ENCODE measurements around the gene SHOX. TPM values are rescaled to one million over a fixed set of nuclear protein-coding genes. Genes with fewer than 3 reads are reported as not detected.

The SHOX gene
- polyA plus RNA-seq, 1 donor (not counting 4 experiments of a cell fraction or from before 2014, with no cell fraction given) = not detected

GRCh38 chrX:640641-641040 lies 10.1 kb downstream of the SHOX start:
- no peak overlapping the region for H3K9ac ChIP-seq (ENCODE audit: control insufficient read depth, extremely low read depth, insufficient read depth, low read length)
- H3K9me3 ChIP-seq (ENCODE audit: control insufficient read depth, low read depth, low read length) = no peaks in the 10 kb centered on the region
- no peaks in the 10 kb centered on the region for H3K9me1 ChIP-seq (ENCODE audit: control insufficient read depth, extremely low read depth, insufficient read depth, low read length)
- no peaks in the 10 kb centered on the region for H4K20me1 ChIP-seq (ENCODE audit: control insufficient read depth, extremely low read depth, insufficient read depth, low read length)
- H3K79me2 ChIP-seq (ENCODE audit: control insufficient read depth, insufficient read depth, low read length) = no peaks in the 10 kb centered on the region
- no peak overlapping the region for H2AFZ ChIP-seq (ENCODE audit: control insufficient read depth, low read length)
- H3K27ac ChIP-seq (ENCODE audit: control insufficient read depth, insufficient read depth, low read length) = no peak overlapping the region
- no peak for FAIRE-seq
- peaks cover 40% of the 10 kb centered on the region for H3K27me3 ChIP-seq (ENCODE audit: control insufficient read depth, extremely low read depth, insufficient read depth, low read length)
- H3K4me1 ChIP-seq (ENCODE audit: control insufficient read depth, extremely low read depth, insufficient read depth, low read length) = no peaks in the 10 kb centered on the region
- no peak for DNase-seq (ENCODE audit: low read depth, low spot score)
- H3K4me3 ChIP-seq (ENCODE audit: control insufficient read depth in 2 of 3, extremely low read depth in 1 of 3, insufficient read depth in 2 of 3, low read depth in 1 of 3, low read length in 3 of 3) = no peak overlapping the region
- no peak for TF ChIP-seq CTCF (optimal IDR thresholded peaks at IDR 0.05 in 1 of 3, IDR thresholded peaks at IDR 0.05 in 1 of 3, conservative IDR thresholded peaks at IDR 0.05 in 1 of 3; ENCODE audit: extremely low read depth in 1 of 3, insufficient read depth in 2 of 3, low read length in 3 of 3)
- no peak for TF ChIP-seq EZH2 (IDR thresholded peaks at IDR 0.05; ENCODE audit: low read length)
- dilution Hi-C loops (cut with MboI; ENCODE audit: extremely low pct_ligation_motif_present, low sequenced_read_pairs) = no loop called here
- H3K36me3 ChIP-seq (ENCODE audit: control insufficient read depth in 2 of 2, extremely low read depth in 1 of 2, insufficient read depth in 2 of 2, low read length in 2 of 2) = no peaks in the 10 kb centered on the region
- H3K4me2 ChIP-seq (ENCODE audit: control insufficient read depth, extremely low read depth, insufficient read depth, low read depth, low read length) = no peak overlapping the region

- Histone ChIP-seq H3K27ac (ENCODE audit: control insufficient read depth, insufficient read depth, low read length) (no peak overlapping the region), H3K36me3 (ENCODE audit: control insufficient read depth in 2 of 2, extremely low read depth in 1 of 2, insufficient read depth in 2 of 2, low read length in 2 of 2) (no peaks in the 10 kb centered on the region), H3K9me1 (ENCODE audit: control insufficient read depth, extremely low read depth, insufficient read depth, low read length) (no peaks in the 10 kb centered on the region), H3K9ac (ENCODE audit: control insufficient read depth, extremely low read depth, insufficient read depth, low read length) (no peak overlapping the region), H3K79me2 (ENCODE audit: control insufficient read depth, insufficient read depth, low read length) (no peaks in the 10 kb centered on the region), H3K4me3 (ENCODE audit: control insufficient read depth in 2 of 3, extremely low read depth in 1 of 3, insufficient read depth in 2 of 3, low read depth in 1 of 3, low read length in 3 of 3) (no peak overlapping the region), H3K9me3 (ENCODE audit: control insufficient read depth, low read depth, low read length) (no peaks in the 10 kb centered on the region), H2AFZ (ENCODE audit: control insufficient read depth, low read length) (no peak overlapping the region), H4K20me1 (ENCODE audit: control insufficient read depth, extremely low read depth, insufficient read depth, low read length) (no peaks in the 10 kb centered on the region), H3K27me3 (ENCODE audit: control insufficient read depth, extremely low read depth, insufficient read depth, low read length) (peaks cover 37% of the 10 kb centered on the region), H3K4me2 (ENCODE audit: control insufficient read depth, extremely low read depth, insufficient read depth, low read depth, low read length) (no peak overlapping the region), H3K4me1 (ENCODE audit: control insufficient read depth, extremely low read depth, insufficient read depth, low read length) (no peaks in the 10 kb centered on the region)
- dilution Hi-C loops (cut with MboI; ENCODE audit: extremely low pct_ligation_motif_present, low sequenced_read_pairs) = no loop called here
- TF ChIP-seq EZH2 (IDR thresholded peaks at IDR 0.05; ENCODE audit: low read length) (no peak), CTCF (optimal IDR thresholded peaks at IDR 0.05 in 1 of 3, IDR thresholded peaks at IDR 0.05 in 1 of 3, conservative IDR thresholded peaks at IDR 0.05 in 1 of 3; ENCODE audit: extremely low read depth in 1 of 3, insufficient read depth in 2 of 3, low read length in 3 of 3) (no peak)
- DNase-seq (ENCODE audit: low read depth, low spot score) = no peak
- FAIRE-seq = no peak
These were observed 11.3 kb downstream of the SHOX start for GRCh38 chrX:641671-642435.

All from keratinocyte (primary cell).